Stromal cell of bone marrow (primary cell): ENCODE data around the gene SLC4A2.

ENCODE experiments used
- DNase-seq: peaks from one replicate; pipeline ENCODE4 v3.0.0-alpha.2; 2012; ENCODE audit warnings: low read depth

The SLC4A2 gene

GRCh38 chr7:151115121-151115835 lies 55.9 kb downstream of the SLC4A2 start:
- no peak for DNase-seq

GRCh38 chr7:151115836-151116418 lies 56.5 kb downstream of the SLC4A2 start:
- DNase-seq, result no peak

- DNase-seq, result no peak
These were observed 57.4 kb downstream of the SLC4A2 start for GRCh38 chr7:151116603-151117440.

- DNase-seq, result no peak
These were observed 58.2 kb downstream of the SLC4A2 start for GRCh38 chr7:151117565-151117964.

- DNase-seq, result no peak
These were observed 59.0 kb downstream of the SLC4A2 start for GRCh38 chr7:151118108-151119054.

- DNase-seq, result no peak
These were observed 59.6 kb downstream of the SLC4A2 start for GRCh38 chr7:151119055-151119415.

GRCh38 chr7:151119902-151120301 lies 60.5 kb downstream of the SLC4A2 start:
- no peak for DNase-seq

- no peak for DNase-seq
These were observed 61.5 kb downstream of the SLC4A2 start for GRCh38 chr7:151120896-151121295.

- no peak for DNase-seq
These were observed 62.2 kb downstream of the SLC4A2 start for GRCh38 chr7:151121380-151122170.

- DNase-seq, result no peak
These were observed 62.9 kb downstream of the SLC4A2 start for GRCh38 chr7:151122276-151122675.

- no peak for DNase-seq
These were observed 63.4 kb downstream of the SLC4A2 start for GRCh38 chr7:151122796-151123157.

- no peak for DNase-seq
These were observed 63.9 kb downstream of the SLC4A2 start for GRCh38 chr7:151123158-151123821.

- DNase-seq, result peak; percentile 56
These were observed 64.6 kb downstream of the SLC4A2 start for GRCh38 chr7:151123822-151124464.

GRCh38 chr7:151124481-151124880 lies 65.1 kb downstream of the SLC4A2 start:
- no peak for DNase-seq

GRCh38 chr7:151124899-151125399 lies 65.6 kb downstream of the SLC4A2 start:
- DNase-seq, result no peak

GRCh38 chr7:151125470-151125845 lies 66.1 kb downstream of the SLC4A2 start:
- DNase-seq, result no peak

GRCh38 chr7:151125846-151126481 lies 66.6 kb downstream of the SLC4A2 start:
- no peak for DNase-seq
